Right lobe of liver (tissue), 6 donors: Measurements from ENCODE around the gene CPSF3. TPM values are rescaled to one million over a fixed set of nuclear protein-coding genes. Genes with fewer than 3 reads are reported as not detected.

ENCODE experiments used
- ATAC-seq, 4 donors: fragments of 200-7000 bp; cut with Tn5 transposase; one replicate each; pipeline ENCODE4 v1.9.1; 2020; ENCODE audit warnings: mild to moderate bottlenecking in 4 of 4, moderate library complexity in 4 of 4
- DNase-seq, 3 donors: peaks; one replicate each; pipeline ENCODE4 v3.0.0-alpha.2; 2020
- H3K27ac ChIP-seq, 3 donors: fragments of 200-600 bp; one replicate each; pipeline ENCODE4 v1.8.0; 2022
- H3K27me3 ChIP-seq, 2 donors: fragments of 200-600 bp; one replicate each; pipeline ENCODE4 v1.8.0; 2022
- H3K36me3 ChIP-seq, 4 donors: fragments of 200-600 bp; sonication (generic) in 1 of 4; one replicate each; pipeline versions ENCODE4 v1.5.1 to v1.8.0; 2017 to 2022; ENCODE audit warnings: control low read depth in 1 of 4
- H3K4me1 ChIP-seq, 4 donors: fragments of 200-600 bp; sonication (generic) in 1 of 4; one replicate each; pipeline versions ENCODE4 v1.5.1 to v1.8.0; 2017 to 2022; ENCODE audit warnings: control low read depth in 1 of 4
- H3K4me3 ChIP-seq, 3 donors: fragments of 200-600 bp; one replicate each; pipeline ENCODE4 v1.8.0; 2022
- H3K9me3 ChIP-seq, 4 donors: fragments of 200-600 bp; sonication (generic) in 1 of 4; one replicate each; pipeline versions ENCODE4 v1.5.1 to v1.8.0; 2017 to 2022; ENCODE audit warnings: control low read depth in 1 of 4
- POLR2A ChIP-seq: fragments of 450-650 bp; IDR thresholded peaks from one replicate; pipeline ENCODE4 v1.6.1; 2017; ENCODE audit warnings: antibody characterized with exemption, mild to moderate bottlenecking
- WGBS: methylation state at CpG from one replicate; pipeline ENCODE4 v1.1.6; 2018; ENCODE audit warnings: low coverage, low lambda C conversion rate; ENCODE audit not compliant: insufficient coverage; ENCODE audit errors: missing lambda C conversion rate; 5-methylcytosine and 5-hydroxymethylcytosine counted together
- intact Hi-C, 2 donors: fragments of 100-400 bp; cut with DNase I; formaldehyde crosslinking; loops; one replicate each; pipeline versions ENCODE4 v1.11.2 to v1.14.1; 2022
- total RNA-seq, 6 experiments: library from RNA; depleted of rRNA in 2 of 6; stranded (reverse); fragments of >200 nt in 2 of 6; fragmentation: NEBNext Ultra II Directional in 3 of 6; extraction: Animal tissue kit (Norgen Biotek cat#: 25700) in 3 of 6; gene quantifications; one replicate each; pipeline versions ENCODE4 v1.1.0 to v1.2.4, GENCODE V29; 2016 to 2023
- TF ChIP-seq, protein P1 (sequence below), 4 donors: fragments of 200-600 bp in 3 of 4; fragments of 450-650 bp in 1 of 4; IDR thresholded peaks; one replicate each; pipeline versions ENCODE4 v1.5.1 to v1.8.0; 2016 to 2022; ENCODE audit warnings: antibody characterized with exemption in 4 of 4, mild to moderate bottlenecking in 2 of 4
- donor health status: DM: no; HTN: yes; CAD: no.
- donor health status: DM: no; HTN: no; CAD: no.
- donor health status: DM: no; HTN: no; CAD: no.
- donor health status: DM: no; HTN: yes; CAD: no.
- donor health status: DM: no; HTN: yes; CAD: no.

CPSF3 gene
- total RNA-seq, 6 experiments from 2014 or later, result 10.6 to 21.2 (median 11.7) TPM

DNA sequence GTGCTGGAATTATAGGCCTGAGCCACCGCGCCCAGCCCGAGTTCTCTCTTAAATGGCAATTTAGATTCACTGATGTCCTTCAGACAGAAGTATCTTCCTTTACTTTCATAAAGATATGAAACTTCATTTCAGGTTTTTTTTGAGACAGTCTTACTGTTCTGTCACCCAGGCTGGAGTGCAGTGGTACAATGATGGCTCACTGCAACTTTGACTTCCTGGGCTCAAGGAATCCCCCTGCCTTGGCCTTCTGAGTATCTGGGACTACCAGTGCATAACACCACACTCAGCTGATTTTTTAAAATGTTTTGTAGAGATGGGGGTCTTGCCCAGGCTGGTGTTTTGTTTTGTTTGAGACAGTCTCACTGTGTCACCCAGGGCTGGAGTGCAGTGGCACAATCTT is 13.3 kb upstream of the CPSF3 start:
- Histone ChIP-seq H3K4me1 (no peaks in the 10 kb centered on the region), H3K4me3 (no peak overlapping the region), H3K27ac (no peak overlapping the region), H3K36me3 (peaks cover 0 to 16% (median 2%) of the 10 kb centered on the region in 4 donors), H3K9me3 (no peaks in the 10 kb centered on the region), H3K27me3 (no peaks in the 10 kb centered on the region)
- 92% methylated on average over 3 of the region's 3 CpGs for WGBS
- TF ChIP-seq, protein P1, sequence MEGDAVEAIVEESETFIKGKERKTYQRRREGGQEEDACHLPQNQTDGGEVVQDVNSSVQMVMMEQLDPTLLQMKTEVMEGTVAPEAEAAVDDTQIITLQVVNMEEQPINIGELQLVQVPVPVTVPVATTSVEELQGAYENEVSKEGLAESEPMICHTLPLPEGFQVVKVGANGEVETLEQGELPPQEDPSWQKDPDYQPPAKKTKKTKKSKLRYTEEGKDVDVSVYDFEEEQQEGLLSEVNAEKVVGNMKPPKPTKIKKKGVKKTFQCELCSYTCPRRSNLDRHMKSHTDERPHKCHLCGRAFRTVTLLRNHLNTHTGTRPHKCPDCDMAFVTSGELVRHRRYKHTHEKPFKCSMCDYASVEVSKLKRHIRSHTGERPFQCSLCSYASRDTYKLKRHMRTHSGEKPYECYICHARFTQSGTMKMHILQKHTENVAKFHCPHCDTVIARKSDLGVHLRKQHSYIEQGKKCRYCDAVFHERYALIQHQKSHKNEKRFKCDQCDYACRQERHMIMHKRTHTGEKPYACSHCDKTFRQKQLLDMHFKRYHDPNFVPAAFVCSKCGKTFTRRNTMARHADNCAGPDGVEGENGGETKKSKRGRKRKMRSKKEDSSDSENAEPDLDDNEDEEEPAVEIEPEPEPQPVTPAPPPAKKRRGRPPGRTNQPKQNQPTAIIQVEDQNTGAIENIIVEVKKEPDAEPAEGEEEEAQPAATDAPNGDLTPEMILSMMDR (IDR thresholded peaks at IDR 0.05), result no peak
- TF ChIP-seq POLR2A, result no peak
- intact Hi-C loops, result no loop called here
- DNase-seq, result no peak
- ATAC-seq, result no peak

DNA sequence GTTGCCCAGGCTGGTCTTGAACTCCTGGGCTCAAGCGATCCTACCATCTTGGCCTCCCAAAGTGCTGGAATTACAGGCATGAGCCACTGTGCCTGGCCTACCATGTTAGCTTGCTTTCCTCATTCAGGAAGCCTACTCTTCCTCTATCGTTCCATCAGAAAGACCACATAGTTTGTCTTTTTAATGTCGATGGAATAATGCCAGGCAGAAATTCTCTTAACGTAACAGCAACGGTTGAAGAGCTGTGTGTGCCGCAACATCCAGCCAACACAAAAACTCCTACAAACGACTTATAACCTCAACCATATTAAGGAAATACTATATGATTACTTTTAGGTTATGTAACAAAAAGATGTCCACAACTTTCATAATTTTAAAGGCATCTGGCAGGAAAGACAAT is 10.7 kb upstream of the CPSF3 start:
- TF ChIP-seq, protein P1 (IDR thresholded peaks at IDR 0.05), result no peak
- no peak for TF ChIP-seq POLR2A
- DNase-seq, result no peak
- Histone ChIP-seq H3K9me3 (no peaks in the 10 kb centered on the region), H3K27me3 (no peaks in the 10 kb centered on the region), H3K4me1 (no peaks in the 10 kb centered on the region), H3K27ac (no peak overlapping the region), H3K4me3 (no peak overlapping the region), H3K36me3 (peaks cover 0 to 16% (median 0%) of the 10 kb centered on the region in 4 donors)
- no peak for ATAC-seq
- intact Hi-C loops, result no loop called here
- 97% methylated on average over 7 of the region's 7 CpGs for WGBS

DNA sequence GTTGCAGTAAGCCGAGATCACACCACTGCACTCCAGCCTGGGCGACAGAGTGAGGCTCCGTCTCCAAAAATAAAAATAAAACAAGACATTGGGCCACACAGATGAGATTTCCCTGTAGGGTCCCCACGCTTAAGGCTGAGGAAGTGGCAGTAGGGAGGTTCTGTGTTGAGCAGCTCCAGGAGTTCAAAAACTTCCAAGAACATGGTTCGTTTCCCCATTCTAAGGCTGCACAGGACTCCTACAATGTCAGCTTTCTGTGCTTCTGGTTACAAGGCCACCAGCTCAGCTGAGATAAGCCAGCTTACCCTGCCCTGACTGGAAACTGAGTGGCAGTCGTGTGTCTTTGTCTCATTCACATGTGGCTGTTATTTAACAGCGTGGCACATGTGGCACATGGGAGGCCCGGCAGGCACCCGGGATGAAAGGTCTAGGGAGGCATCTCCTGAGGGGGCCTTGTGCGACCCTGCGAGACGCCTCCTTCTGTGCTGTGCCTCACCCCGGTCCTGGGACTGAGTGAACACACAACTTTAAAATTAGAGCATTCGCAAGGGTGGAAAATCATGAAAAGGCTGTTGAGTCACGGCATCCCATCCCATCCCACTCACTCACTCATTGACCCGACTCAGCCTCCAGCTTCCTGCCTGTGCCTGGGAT is 7.8 kb upstream of the CPSF3 start:
- WGBS, result no CpG with 5 or more reads among the region's 16 CpGs

DNA sequence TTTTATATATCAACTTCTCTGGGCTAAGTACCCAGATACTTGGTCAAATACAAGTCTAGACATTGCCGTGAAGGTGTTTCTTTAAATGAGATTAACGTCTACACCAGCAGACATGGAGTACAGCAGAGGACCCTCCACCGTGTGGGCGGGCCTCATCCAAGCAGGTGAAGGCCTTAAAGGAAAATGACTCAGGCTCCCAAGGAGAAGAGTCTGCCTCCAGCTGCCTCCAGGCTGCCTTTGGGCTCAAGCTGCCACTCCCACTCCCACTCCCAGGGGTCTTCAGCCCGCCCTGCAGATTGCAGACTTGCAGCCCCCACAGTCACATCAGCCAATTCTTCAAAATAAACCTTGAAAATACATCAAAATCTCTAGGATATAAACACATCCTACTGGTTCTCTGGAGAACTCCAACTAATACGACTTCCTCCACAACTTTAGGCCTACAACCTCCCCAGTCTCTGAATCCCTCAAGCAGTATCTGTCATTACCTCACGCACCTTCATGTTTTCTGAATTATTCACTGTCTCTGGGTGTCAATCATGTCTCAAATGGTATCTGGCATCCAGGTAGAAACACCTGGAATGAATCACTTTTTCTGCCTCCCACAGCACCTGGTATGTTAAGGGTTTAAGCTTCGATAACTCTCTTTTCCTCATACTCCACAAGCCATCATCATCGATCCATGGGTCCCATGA is 7.0 kb upstream of the CPSF3 start:
- no peaks in the 10 kb centered on the region for H3K4me1 ChIP-seq
- no peak for ATAC-seq
- DNase-seq, result no peak
- WGBS, result 86% methylated on average over 8 of the region's 9 CpGs
- H3K36me3 ChIP-seq, result peaks cover 0 to 8% (median 0%) of the 10 kb centered on the region in 4 donors
- no peaks in the 10 kb centered on the region for H3K9me3 ChIP-seq
- no peak for TF ChIP-seq POLR2A
- TF ChIP-seq, protein P1 (IDR thresholded peaks at IDR 0.05), result no peak
- intact Hi-C loops, result no loop called here
- no peak overlapping the region for H3K27ac ChIP-seq
- H3K4me3 ChIP-seq, result no peak overlapping the region
- H3K27me3 ChIP-seq, result no peaks in the 10 kb centered on the region

More for the DNA sequence above, 7.8 kb upstream of the CPSF3 start:
- H3K4me3 ChIP-seq, result no peak overlapping the region
- ATAC-seq (no peak), DNase-seq (no peak)
- H3K27me3 ChIP-seq, result no peaks in the 10 kb centered on the region
- peaks cover 0 to 15% (median 0%) of the 10 kb centered on the region in 4 donors for H3K36me3 ChIP-seq
- no peak for TF ChIP-seq POLR2A
- TF ChIP-seq, protein P1 (IDR thresholded peaks at IDR 0.05), result no peak
- no peak overlapping the region for H3K27ac ChIP-seq
- intact Hi-C loops, result no loop called here
- H3K4me1 ChIP-seq, result no peaks in the 10 kb centered on the region
- no peaks in the 10 kb centered on the region for H3K9me3 ChIP-seq
